GM18507 (cell line): Measurements from ENCODE around the gene CLMN.

Experiments
- DNase-seq: peaks from one replicate; pipeline ENCODE4 v3.0.0; 2011; ENCODE audit warnings: low read depth; ENCODE audit not compliant: insufficient read length; ENCODE audit errors: extremely low spot score
- FAIRE-seq: peaks from 2 replicates; lab custom pipeline; 2011; peaks lifted over from hg19 to GRCh38; lab: Jason Lieb, UNC

Gene CLMN

DNA sequence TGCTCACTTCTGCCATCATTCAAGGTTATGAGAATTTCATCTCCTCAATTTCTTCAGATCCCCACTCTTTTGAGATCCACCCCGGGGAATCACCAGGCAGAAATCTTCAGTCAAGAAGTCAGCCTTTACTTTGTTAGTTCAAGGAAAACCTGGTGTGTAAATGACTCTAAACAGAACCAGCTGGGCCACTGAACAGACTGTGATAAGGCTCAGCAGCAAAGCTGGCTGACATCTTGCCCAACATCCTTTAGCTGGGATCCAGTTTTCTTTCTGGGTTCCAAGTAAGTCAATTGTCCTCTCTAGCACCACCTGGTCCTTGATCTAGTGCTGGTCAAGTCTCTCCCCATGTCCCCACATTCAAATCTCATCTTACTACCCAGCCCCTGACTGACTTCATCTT, 11.6 kb downstream of the CLMN start:
- no peak for FAIRE-seq
- DNase-seq = no peak

DNA sequence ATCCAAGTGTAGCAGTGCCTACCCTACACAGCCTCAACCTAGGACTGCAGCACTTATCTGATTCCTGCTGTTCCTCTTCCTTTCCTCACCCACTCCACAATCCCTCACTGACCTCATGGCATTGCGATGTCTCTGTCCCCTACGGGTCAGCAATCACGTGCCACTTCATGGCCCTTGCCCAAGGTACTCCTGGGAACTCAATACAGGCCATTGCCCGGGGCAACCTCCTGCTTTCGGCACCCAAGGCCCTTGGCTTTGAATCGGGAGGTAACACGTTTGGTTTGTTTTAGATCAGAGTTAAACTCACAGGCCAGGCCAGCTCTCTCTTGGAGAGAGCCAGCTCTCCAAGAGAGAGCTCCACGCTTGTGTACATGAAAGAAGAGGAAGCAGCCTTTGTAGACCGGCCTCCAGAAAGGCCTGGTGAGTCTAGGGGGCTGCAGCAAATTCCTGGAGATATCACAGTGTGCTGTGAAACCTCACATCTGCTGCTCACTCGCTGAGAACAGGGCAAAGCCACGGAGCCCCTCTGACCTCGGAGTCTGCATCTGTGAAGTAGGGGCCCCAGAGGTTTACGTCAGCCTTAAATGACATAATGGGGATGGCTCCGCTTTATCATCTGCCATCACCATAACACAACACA, 12.2 kb downstream of the CLMN start:
- DNase-seq (no peak), FAIRE-seq (no peak)

DNA sequence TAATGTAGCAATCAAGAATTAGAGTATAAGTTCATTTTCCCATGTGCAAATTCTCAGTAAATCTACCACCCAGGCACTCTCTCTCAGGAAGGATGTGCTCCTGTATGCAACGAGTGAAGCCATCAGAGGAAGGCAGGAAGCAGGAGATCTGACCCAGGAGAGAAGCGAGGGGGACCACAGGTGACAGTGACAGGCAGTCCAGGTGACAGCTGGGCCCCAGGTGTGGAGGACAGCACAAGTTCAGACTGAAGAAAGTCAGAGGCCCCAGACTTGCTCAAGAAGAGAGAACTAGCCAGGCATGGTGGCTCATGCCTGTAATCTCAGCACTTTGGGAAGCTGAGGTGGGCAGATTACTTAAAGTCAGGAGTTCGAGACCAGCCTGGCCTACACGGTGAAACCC, 13.8 kb downstream of the CLMN start:
- DNase-seq = no peak
- FAIRE-seq = no peak

DNA sequence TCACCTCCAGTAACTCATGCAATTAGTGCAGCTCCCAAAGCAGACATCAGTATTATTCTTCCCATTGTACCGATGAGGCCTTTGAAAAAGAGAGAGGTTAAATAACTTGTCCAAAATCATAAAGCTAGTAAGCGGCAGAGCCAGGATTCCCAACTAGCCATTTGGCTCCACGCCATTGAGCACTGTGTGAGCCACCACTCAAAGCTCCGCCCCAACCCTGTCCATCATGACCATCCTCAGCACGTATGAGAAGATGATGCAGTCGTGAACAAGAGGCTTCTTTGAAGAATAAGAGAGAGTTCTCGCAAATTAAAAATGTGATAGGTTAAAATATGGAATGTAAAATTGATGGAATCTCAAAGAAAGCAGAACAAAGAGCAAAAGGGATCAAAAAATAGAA, 14.6 kb downstream of the CLMN start:
- FAIRE-seq (no peak), DNase-seq (no peak)

DNA sequence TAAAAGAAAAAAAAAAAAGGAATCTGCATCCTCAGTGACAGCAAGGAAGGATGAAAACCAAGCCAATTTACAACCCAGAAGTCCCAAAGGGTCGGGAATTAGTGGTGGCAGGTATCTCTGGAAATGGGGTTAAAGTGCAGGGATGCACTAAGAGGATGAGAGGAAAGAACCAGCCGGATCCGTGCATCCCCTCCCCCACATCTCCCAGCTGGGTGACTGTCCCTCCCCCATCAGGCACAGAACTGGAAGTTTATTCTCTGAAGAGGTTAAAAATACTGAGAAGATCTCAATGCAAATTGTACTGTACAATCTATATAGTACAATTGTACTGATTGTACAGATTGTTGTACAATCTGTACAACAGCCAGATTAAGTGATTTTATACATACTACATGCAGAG, 15.4 kb downstream of the CLMN start:
- DNase-seq (no peak), FAIRE-seq (no peak)

DNA sequence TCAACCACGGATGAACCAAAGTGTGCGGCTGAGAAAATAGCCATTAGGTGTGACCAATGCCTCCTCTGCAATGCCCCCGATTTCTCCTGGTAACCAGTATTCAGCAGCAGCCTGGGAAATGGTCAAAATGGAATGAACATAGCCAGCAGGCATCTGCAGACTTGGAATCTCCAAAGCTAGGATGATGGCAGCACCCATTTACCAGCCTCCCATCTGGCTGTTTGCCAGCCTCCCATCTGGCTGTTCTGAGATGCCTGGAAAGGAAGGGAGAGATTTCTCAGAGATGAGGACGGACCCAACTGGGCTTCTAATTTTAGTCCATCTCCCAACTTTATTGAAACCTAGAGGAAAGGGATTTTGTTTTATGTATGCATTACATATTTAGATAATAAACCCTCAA, 16.2 kb downstream of the CLMN start:
- DNase-seq (no peak), FAIRE-seq (no peak)

DNA sequence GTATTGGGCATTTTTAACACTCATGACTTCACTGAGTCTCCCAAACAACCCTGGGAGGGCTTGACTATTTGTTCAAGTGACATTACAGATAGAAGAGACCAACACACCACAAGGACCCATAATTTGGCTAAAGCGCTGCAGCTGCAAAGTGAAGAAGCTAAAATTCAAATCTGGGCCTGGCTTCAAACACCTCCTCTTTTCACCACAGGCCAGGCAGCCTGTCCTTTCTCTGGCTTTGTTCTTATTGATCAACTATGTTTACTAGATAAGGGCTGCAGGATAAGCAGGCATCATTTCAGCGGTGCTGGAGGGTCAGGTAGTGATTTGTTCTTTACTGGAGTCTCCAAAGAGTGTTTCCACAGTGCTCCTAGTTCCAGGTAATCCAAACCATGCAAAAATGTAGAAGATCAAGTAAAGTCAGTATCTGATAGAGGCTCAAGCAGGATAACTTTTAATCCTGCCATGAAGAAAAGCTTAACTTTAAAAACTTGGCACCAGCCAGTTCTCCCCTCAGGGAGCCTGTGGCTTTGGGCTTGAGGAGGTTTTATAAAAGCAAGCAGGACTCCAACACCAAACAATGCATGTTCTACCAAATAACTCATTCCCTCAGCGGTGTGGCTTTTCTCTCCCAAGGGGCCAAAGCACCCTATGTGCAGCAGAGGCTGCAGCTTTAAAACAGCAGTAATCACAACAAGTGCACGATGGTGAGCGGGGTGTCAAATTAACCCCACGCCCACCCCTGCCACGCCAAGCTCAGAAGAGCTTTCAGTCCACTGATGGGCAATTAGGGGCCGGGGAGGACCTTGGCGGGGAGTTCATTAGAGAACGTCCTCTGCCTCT, 16.8 kb downstream of the CLMN start:
- FAIRE-seq (no peak), DNase-seq (no peak)

DNA sequence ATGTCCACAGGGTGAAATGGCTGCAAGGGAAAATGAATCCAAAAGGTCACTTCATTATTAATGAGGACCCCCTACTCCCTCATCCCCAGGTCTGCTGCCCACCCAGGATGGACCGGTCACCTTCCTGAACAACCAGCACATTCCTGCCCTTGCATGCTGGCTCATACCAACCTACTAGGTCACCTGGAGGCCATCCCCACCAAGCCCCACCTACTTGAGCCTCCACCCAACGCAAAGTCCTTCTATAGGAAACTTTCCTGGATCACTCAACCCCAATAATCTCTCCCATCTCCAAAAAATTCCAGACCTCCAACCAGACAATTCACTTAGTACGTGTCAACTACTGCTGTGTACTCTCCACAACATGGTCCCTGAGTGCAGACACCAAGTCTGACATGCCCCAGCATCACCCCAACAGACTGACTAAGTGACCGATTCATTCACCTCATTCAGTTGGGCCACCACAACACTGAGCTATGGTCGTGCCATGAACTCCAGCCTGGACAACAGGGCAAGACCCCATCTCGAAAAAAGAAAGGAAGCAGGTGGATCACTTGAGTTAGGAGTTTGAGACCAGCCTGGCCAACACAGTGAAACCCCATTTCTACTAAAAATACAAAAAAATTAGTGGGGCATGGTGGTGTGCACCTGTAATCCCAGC, 18.1 kb downstream of the CLMN start:
- DNase-seq (no peak), FAIRE-seq (no peak)

DNA sequence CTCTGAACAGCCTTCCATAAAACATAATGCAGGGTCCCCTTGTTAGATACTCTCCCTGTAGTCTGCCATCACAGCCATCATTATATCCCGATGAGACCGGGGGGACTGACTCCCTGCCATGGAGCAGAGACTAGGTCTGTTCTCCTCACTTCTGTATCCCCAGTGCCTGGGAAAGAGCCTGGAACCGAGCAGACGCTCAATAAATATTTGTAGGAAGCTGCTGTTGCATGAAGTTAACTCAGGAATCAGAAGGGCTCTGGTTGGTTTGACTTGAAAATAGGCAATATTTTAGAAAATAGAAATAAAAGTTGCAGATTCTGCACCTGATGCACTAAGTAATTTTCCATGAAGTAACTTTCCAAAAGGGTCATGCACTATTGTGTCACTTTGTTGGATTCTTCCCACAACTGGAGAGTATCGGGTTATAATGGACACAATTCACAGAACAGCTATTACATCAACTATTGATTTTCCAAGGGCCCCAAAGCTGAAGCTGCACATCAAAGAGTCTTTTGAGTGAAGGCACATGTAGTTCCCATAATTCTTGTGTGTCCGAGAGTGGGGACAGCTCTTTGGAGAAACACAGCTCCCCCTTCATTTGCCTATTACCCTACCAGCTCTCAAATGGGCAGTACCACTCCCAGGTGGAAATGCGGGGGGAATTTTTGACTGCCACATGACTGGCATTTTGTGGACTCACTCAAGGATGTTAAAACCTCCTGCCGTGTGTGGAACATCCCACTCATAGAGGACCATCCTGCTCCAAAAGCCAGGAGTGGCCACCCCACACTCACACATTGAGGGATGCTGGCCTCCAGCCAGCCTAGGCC, 18.8 kb downstream of the CLMN start:
- no peak for FAIRE-seq
- DNase-seq = no peak

DNA sequence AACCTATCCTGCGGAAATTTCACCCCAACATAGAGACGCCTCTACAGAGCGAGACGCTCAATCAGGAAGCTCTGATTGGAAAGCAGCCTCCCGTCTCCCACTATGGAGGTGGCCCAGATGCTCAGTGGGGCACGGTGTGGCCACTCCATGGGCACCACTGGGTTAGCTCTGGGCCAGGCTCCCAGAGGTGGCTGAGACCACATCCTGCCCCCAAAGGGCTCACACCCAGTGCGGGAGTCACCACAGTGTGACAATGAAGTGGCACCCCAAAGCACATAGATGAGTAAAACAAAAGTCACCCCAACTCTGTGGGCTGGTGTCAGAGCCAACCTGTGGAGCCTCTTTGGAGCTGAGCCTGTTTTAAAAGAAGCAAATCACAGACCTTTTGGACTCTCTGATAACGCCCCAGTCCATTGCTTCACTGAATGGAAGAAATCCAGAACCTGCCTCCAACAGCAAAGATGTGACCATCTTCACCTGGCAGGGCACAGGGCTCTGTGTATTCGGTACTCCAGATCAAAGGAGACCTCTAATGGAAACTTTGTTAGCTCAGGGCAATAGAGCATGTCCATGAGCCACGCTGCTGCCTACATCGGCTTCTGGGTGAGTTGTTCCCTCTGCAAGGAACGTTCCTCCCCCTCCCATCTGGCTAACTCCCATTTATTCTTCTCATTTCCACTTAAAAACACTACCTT, 19.6 kb downstream of the CLMN start:
- no peak for FAIRE-seq

DNA sequence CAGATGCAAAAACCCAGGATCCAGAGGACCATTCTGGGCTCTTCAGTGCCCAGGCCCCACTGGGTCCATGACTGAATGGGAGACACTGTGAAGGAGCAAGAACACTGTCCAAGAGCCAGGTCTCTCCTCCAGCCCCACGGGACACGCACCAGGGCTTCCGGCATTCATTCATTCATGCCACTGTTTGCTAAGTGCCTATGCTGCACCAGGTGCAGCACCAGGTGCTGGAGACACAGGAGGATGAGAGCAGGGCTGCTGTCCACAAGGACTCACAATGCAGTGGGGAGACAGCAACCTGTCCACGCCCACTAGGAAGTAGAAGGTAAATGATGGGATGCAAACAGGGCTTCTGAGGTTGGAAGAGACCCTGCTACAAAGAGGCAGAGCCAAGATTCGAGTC, 20.4 kb downstream of the CLMN start:
- no peak for FAIRE-seq
- DNase-seq = no peak

More for the DNA sequence above, 19.6 kb downstream of the CLMN start:
- no peak for DNase-seq

DNA sequence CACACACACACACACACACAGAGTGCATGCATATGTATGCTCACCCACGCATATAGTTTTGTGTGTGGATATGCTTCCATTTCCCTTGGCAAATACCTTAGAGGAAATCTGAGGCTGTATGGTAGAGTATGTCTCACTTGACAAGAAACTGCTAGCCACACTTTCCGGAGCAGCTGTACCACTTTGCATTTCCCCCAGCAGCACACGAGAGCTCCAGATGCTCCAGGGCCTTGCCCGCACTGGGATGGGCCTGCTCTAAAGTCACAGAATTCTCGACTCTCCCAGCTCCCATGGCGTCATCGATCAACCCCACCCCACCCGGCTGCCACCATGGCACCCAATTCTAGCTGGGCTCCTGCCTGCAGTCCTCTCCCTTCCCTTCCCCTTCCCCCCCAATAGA, 21.9 kb downstream of the CLMN start:
- FAIRE-seq = peak; percentile 58
- no peak for DNase-seq

DNA sequence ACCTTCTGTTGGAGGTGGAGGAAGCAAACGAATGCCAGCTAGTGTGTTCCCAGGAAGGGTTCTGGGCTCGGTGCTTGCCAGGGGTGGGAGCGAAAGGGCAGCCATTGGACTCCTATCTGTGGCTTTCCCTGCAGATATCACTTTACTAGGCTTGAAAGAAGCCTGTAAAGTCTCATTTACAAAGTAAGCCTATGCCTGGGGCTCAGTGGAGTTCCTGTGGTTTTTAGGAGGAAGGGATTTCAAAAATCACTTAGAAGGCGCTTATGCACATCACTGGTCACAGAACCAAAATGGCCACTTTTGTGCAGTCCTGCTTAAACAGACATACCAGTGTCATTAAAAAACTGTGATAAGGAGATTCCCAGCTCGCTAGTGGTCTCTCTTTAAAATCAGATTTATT, 22.7 kb downstream of the CLMN start:
- FAIRE-seq (no peak), DNase-seq (no peak)

DNA sequence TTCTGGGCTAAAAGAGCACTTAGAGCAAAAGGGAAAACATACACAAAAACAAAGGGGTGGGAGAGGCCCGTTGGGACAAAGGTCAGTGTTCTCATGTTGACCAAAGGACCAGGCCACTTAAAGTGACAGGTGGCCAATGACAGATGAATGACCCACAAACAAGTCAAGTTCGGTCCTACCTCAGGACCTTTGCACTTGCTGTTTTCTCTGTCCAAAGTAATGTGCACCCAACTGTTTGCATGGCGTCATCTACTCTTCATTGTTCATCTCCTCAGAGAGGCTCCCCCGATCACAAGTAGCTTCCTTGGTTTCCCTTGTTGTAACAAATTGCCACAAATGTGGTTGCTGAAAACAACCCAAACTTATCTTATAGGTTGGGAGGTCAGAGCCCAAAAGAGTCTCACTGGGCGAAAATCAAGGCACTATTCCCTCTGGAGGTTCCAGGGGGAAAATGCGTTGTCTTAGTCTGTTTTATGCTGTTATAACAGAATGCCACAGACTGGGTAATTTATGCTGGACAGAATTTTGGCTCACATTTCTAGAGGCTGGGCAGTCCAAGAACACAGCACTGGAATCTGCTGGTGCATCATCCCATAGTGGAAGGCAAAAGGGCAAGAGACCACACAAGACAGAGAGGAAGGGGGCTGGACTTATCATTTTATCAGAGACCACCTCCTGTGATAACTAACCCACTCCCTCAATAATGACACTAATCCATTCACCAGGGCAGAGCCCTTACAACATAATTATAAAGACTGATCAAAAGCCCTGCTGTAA, 23.9 kb downstream of the CLMN start:
- FAIRE-seq = no peak
- DNase-seq = no peak

DNA sequence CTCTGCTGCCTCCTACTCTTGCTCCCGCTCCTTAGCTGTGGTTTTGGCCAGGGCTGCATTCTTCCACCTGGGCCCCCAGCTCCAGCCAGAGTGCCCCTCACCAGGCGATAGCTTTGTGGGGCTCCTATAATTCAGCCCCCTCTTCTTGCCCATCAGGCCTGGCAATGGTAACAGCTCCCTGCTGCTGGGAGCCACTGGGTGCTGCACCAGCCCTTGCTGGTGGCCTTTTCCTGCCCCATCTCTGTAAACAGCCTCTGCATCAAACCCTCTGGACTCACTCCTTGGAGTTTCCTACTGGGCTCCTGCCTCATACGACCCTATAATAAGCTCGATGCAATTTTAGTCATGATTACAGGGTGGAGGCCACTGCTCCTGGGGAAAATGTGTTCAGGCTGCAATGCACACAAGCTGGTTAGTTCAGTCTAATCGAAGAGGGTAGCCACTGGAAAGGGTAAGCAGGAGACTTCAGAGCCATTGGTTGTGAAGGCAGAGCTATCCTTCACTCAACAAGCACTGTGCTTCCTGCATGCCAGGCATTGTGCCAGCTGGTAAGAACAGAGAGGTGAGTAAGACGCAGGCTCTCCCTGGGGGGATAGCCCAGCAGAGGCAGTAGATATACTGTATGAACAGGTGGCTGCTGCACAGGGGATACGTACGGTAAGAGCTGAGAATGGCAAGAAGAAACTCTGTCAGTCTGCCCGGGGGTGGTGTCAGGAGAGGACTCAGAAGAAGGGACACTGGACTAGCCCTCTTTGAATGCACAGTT, 24.7 kb downstream of the CLMN start:
- FAIRE-seq = no peak
- DNase-seq = no peak

DNA sequence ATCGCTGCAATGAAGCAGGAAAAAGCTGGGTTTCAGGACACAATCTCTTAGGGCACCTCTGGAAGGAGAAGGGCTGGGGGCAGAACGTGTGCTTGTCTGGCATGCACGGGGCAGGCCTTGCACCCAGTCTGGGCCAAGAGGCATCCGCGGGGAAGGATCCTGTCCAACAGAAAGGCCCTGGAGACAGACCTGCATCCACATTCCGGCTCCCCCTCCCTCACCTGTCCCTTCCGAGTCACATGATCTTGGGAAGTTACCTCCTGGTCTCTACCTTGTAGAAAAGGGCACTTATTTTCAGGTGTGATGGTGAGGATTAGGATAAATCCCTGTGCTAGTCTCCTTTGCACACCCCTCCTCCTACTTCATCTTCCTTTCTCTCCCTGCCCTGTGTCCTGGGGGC, 25.4 kb downstream of the CLMN start:
- DNase-seq = no peak

DNA sequence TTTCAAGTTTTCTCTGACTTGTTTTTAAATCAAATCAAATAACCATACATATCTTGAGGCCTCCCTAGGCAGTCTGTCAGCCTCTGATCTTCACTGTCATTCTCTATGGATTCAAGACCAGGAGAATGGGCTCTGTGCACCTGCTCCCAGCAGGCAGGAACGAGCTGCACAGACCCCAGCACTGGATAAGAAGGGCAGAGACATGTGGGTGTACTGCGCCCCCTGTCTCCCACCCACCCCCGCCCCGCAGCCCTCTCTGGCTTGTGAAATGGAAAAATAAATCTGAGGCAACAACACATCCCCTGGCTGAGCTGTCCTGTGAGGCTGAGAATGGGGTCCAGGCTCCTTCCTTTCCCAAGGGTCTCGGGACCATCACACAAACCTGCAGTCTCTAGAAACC, 26.3 kb downstream of the CLMN start:
- no peak for FAIRE-seq
- DNase-seq = no peak

More for the DNA sequence above, 25.4 kb downstream of the CLMN start:
- no peak for FAIRE-seq
